Activated naive CD8-positive, alpha-beta T cell (primary cell): ENCODE data around the gene RIIAD1.

Source experiments
- H3K27ac Mint-ChIP-seq: one replicate; pipeline ENCODE4 v1.8.0; 2021; ENCODE audit warnings: mixed read lengths
- H3K27me3 Mint-ChIP-seq: one replicate; pipeline ENCODE4 v1.8.0; 2021; ENCODE audit warnings: mixed read lengths
- H3K36me3 Mint-ChIP-seq: one replicate; pipeline ENCODE4 v1.8.0; 2021; ENCODE audit warnings: mixed read lengths
- H3K4me1 Mint-ChIP-seq: one replicate; pipeline ENCODE4 v1.8.0; 2021; ENCODE audit warnings: low read depth, mixed read lengths
- H3K4me3 Mint-ChIP-seq: one replicate; pipeline ENCODE4 v1.8.0; 2021; ENCODE audit warnings: mild to moderate bottlenecking, mixed read lengths
- H3K9me3 Mint-ChIP-seq: one replicate; pipeline ENCODE4 v1.8.0; 2021; ENCODE audit warnings: low read depth, mixed read lengths

The RIIAD1 gene

DNA sequence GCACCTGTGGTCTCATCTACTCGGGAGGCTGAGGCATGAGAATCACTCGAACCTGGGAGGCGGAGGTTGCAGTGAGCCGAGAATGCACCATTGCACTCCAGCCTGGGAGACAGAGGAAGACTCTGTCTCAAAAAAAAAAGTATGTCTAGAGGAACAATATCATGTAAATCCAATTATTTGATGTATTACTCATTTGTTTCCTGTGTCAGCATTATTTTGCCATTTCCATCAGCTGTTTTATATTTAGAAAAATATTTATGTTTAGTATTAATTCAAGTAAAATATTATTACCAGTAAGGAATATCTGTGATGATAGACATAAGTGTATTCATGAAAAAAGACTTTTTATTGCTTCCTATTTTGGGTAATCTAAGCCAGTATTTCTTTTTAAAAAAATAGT, 56.0 kb downstream of the RIIAD1 start:
- Mint-ChIP-seq H3K27ac (no peak overlapping the region), H3K36me3 (peaks cover 10% of the 10 kb centered on the region), H3K4me1 (no peaks in the 10 kb centered on the region), H3K9me3 (no peaks in the 10 kb centered on the region), H3K4me3 (no peak overlapping the region), H3K27me3 (no peaks in the 10 kb centered on the region)
